Activated CD8-positive, alpha-beta memory T cell treated with anti-CD3 and anti-CD28 coated beads, Interleukin-2, amount 50 U/mL, for 24 hours (primary cell): ENCODE measurements around the gene EIF2AK3.
"Not testable (repeated sequence)": the region's sequence is repeated elsewhere in the genome, so short reads cannot be mapped to it uniquely, and the experiment has no call there.

Source experiments
- DNase-seq: peaks from one replicate; pipeline ENCODE4 v3.0.0-alpha.2; 2020; ENCODE audit errors: extremely low read depth

The EIF2AK3 gene

GRCh38 chr2:88636026-88636425 lies 8.8 kb upstream of the EIF2AK3 start:
- DNase-seq, result no peak

GRCh38 chr2:88632569-88632968 lies 5.3 kb upstream of the EIF2AK3 start:
- DNase-seq, result no peak

- no peak for DNase-seq
Observed at GRCh38 chr2:88628571-88628939, 1.3 kb upstream of the EIF2AK3 start.

GRCh38 chr2:88627856-88628570 lies 749 bp upstream of the EIF2AK3 start:
- peak; percentile 65 for DNase-seq

- DNase-seq, result no peak
Observed at GRCh38 chr2:88626171-88627054, 851 bp downstream of the EIF2AK3 start.

- DNase-seq, result no peak
Observed at GRCh38 chr2:88624477-88624876, 2.8 kb downstream of the EIF2AK3 start.

- not testable (repeated sequence) for DNase-seq
Observed at GRCh38 chr2:88623831-88624465, 3.3 kb downstream of the EIF2AK3 start.

GRCh38 chr2:88622307-88622706 lies 5.0 kb downstream of the EIF2AK3 start:
- no peak for DNase-seq

- DNase-seq, result no peak
Observed at GRCh38 chr2:88621432-88621831, 5.8 kb downstream of the EIF2AK3 start.

- DNase-seq, result no peak
Observed at GRCh38 chr2:88620015-88620414, 7.2 kb downstream of the EIF2AK3 start.

GRCh38 chr2:88615822-88616221 lies 11.4 kb downstream of the EIF2AK3 start:
- DNase-seq, result no peak

- DNase-seq, result no peak
Observed at GRCh38 chr2:88614497-88615157, 12.6 kb downstream of the EIF2AK3 start.

GRCh38 chr2:88613921-88614320 lies 13.3 kb downstream of the EIF2AK3 start:
- DNase-seq, result no peak

- DNase-seq, result no peak
Observed at GRCh38 chr2:88608184-88608583, 19.1 kb downstream of the EIF2AK3 start.

- DNase-seq, result no peak
Observed at GRCh38 chr2:88607416-88607815, 19.8 kb downstream of the EIF2AK3 start.

- DNase-seq, result no peak
Observed at GRCh38 chr2:88606371-88607030, 20.8 kb downstream of the EIF2AK3 start.

- DNase-seq, result no peak
Observed at GRCh38 chr2:88603146-88603545, 24.1 kb downstream of the EIF2AK3 start.

- DNase-seq, result no peak
Observed at GRCh38 chr2:88602022-88602421, 25.2 kb downstream of the EIF2AK3 start.

- no peak for DNase-seq
Observed at GRCh38 chr2:88601286-88601685, 26.0 kb downstream of the EIF2AK3 start.

- DNase-seq, result no peak
Observed at GRCh38 chr2:88600038-88600465, 27.2 kb downstream of the EIF2AK3 start.

GRCh38 chr2:88599527-88599926 lies 27.7 kb downstream of the EIF2AK3 start:
- DNase-seq, result no peak
